ENCODE data around the gene ABT1.

DNA sequence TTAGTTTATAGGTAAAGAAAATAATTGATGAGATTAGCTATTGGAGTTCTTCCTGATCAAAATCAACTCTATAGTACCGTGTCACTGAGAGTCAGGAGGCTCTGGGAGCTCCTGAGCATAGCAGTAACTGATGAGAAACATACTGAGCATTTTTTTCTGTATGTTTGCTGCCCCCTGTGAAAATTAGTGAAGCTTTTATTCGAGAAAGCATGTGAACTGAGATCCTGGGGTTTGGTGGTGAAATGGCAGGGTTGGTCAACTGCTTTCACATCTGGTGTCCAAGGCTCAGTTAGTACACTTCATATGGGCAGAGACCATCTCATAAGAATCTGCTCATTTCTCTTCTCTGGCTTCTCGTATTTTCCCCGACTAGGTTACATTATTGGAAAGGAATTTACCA, 4.1 kb upstream of the ABT1 start:
- TF ChIP-seq, protein P1, sequence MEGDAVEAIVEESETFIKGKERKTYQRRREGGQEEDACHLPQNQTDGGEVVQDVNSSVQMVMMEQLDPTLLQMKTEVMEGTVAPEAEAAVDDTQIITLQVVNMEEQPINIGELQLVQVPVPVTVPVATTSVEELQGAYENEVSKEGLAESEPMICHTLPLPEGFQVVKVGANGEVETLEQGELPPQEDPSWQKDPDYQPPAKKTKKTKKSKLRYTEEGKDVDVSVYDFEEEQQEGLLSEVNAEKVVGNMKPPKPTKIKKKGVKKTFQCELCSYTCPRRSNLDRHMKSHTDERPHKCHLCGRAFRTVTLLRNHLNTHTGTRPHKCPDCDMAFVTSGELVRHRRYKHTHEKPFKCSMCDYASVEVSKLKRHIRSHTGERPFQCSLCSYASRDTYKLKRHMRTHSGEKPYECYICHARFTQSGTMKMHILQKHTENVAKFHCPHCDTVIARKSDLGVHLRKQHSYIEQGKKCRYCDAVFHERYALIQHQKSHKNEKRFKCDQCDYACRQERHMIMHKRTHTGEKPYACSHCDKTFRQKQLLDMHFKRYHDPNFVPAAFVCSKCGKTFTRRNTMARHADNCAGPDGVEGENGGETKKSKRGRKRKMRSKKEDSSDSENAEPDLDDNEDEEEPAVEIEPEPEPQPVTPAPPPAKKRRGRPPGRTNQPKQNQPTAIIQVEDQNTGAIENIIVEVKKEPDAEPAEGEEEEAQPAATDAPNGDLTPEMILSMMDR (conservative IDR thresholded peaks at IDR 0.05): no peak
- TF ChIP-seq EZH2 (IDR thresholded peaks at IDR 0.05; ENCODE audit: low read depth): no peak
